CD4-positive, CD25-positive, alpha-beta regulatory T cell (primary cell): ENCODE data around the gene PAF1. TPM values are rescaled to one million over a fixed set of nuclear protein-coding genes. Genes with fewer than 3 reads are reported as not detected.

Experiments used
- ATAC-seq, 2 donors: fragments of 150-1000 bp; cut with Tn5 transposase; one replicate each; pipeline ENCODE4 v1.10.0; 2021; ENCODE audit warnings: low read depth in 2 of 2, moderate number of reproducible peaks in 2 of 2, moderate library complexity in 1 of 2
- DNase-seq, 3 donors: peaks; one replicate each; pipeline versions ENCODE4 v3.0.0 to v3.0.0-alpha.2; 2012 to 2022; ENCODE audit warnings: mixed read lengths in 1 of 3
- H3K27ac ChIP-seq: one replicate; pipeline ENCODE4 v1.7.0; 2013; ENCODE audit warnings: mild to moderate bottlenecking, low read length; ENCODE audit not compliant: insufficient read depth, poor library complexity, severe bottlenecking
- H3K27me3 ChIP-seq: one replicate; pipeline ENCODE4 v1.7.0; 2013; ENCODE audit warnings: low read length; ENCODE audit not compliant: control insufficient read depth, insufficient read depth
- H3K36me3 ChIP-seq: one replicate; pipeline ENCODE4 v1.7.0; 2013; ENCODE audit warnings: mild to moderate bottlenecking, low read length, moderate library complexity; ENCODE audit not compliant: control insufficient read depth, insufficient read depth
- H3K4me1 ChIP-seq: 2 replicates; pipeline ENCODE4 v1.7.0; 2013; ENCODE audit warnings: mild to moderate bottlenecking, low read length; ENCODE audit not compliant: insufficient read depth, control insufficient read depth, poor library complexity, severe bottlenecking
- H3K4me3 ChIP-seq: one replicate; pipeline ENCODE4 v1.7.0; 2013; ENCODE audit warnings: low read depth, mild to moderate bottlenecking, low read length, moderate library complexity
- H3K9me3 ChIP-seq, 2 experiments: 1 replicate in 1 of 2; 2 replicates in 1 of 2; pipeline ENCODE4 v1.7.0; 2013; ENCODE audit warnings: low read length in 2 of 2, mild to moderate bottlenecking in 1 of 2, moderate library complexity in 1 of 2; ENCODE audit not compliant: control insufficient read depth in 2 of 2
- H3K27ac Mint-ChIP-seq, 3 donors: one replicate each; pipeline ENCODE4 v1.8.0; 2020 to 2022; ENCODE audit warnings: mild to moderate bottlenecking in 3 of 3, mixed read lengths in 3 of 3, moderate library complexity in 2 of 3
- H3K27me3 Mint-ChIP-seq: one replicate; pipeline ENCODE4 v1.8.0; 2022; ENCODE audit warnings: mild to moderate bottlenecking, mixed read lengths
- H3K36me3 Mint-ChIP-seq: one replicate; pipeline ENCODE4 v1.8.0; 2020; ENCODE audit warnings: mixed read lengths
- H3K4me1 Mint-ChIP-seq, 4 donors: one replicate each; pipeline ENCODE4 v1.8.0; 2020 to 2022; ENCODE audit warnings: mixed read lengths in 4 of 4, mild to moderate bottlenecking in 1 of 4
- H3K4me3 Mint-ChIP-seq, 4 donors: one replicate each; pipeline ENCODE4 v1.8.0; 2020 to 2022; ENCODE audit warnings: mild to moderate bottlenecking in 4 of 4, mixed read lengths in 4 of 4, moderate library complexity in 3 of 4
- H3K9me3 Mint-ChIP-seq, 7 donors: one replicate each; pipeline ENCODE4 v1.8.0; 2020 to 2022; ENCODE audit warnings: mixed read lengths in 7 of 7, mild to moderate bottlenecking in 3 of 7, moderate library complexity in 2 of 7
- polyA plus RNA-seq, 4 donors: library from polyadenylated mRNA; unstranded; fragments of 300-500 nt; fragmentation: Illumina TruSeq; gene quantifications; one replicate each; pipeline ENCODE4 v1.2.3, GENCODE V29; 2021
- total RNA-seq: library from RNA; stranded (reverse); gene quantifications from one replicate; pipeline ENCODE4 v1.2.3, GENCODE V29; 2022

Gene PAF1
- total and polyA plus RNA-seq, 5 donors from 2014 or later: 35.0 to 138 (median 40.1) TPM

- DNase-seq (no peak), ATAC-seq (no peak)
- H3K4me3 Mint-ChIP-seq: peak overlapping the region; percentile 89 to 98 (median 98)
- Histone ChIP-seq H3K36me3 (peaks cover 52% of the 10 kb centered on the region), H3K4me3 (peak overlapping the region; percentile 91), H3K27ac (peak overlapping the region; percentile 99), H3K9me3 (no peaks in the 10 kb centered on the region), H3K4me1 (peaks cover 22% of the 10 kb centered on the region), H3K27me3 (no peaks in the 10 kb centered on the region)
- H3K27ac Mint-ChIP-seq: peak overlapping the region; percentile 98 to 100 (median 99)
- H3K36me3 Mint-ChIP-seq: peaks cover 43% of the 10 kb centered on the region
- no peaks in the 10 kb centered on the region for H3K9me3 Mint-ChIP-seq
- peaks cover 0 to 32% (median 21%) of the 10 kb centered on the region in 4 donors for H3K4me1 Mint-ChIP-seq
- H3K27me3 Mint-ChIP-seq: no peaks in the 10 kb centered on the region
Observed at GRCh38 chr19:39389631-39390414, 1.1 kb downstream of the PAF1 start.

DNA sequence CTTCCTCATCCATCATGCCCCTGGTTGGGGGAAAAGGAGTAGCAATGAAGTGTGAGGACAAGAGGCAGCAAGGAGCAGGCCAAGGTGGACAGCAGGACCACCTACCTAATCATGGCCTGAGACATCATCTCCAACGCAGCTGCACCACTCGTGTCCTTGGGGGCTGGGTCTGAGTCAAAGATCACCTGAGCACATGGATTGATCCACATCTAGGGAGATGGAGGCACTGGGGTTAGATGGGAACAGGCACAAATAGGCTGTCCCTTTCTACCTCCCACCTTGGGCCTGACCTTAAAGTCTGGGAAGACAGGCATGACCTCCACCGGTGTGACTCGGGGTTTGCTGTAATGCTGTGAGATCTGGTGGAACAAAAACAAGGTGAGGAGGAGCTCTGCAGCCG is 2.2 kb downstream of the PAF1 start:
- Histone ChIP-seq H3K27ac (peak overlapping the region; percentile 99), H3K4me3 (no peak overlapping the region), H3K27me3 (no peaks in the 10 kb centered on the region), H3K4me1 (peaks cover 22% of the 10 kb centered on the region), H3K36me3 (peaks cover 45% of the 10 kb centered on the region), H3K9me3 (no peaks in the 10 kb centered on the region)
- DNase-seq (no peak), ATAC-seq (no peak)
- H3K27ac Mint-ChIP-seq: peak overlapping the region; percentile 61 to 100 (median 99)
- peaks cover 39% of the 10 kb centered on the region for H3K36me3 Mint-ChIP-seq
- no peaks in the 10 kb centered on the region for H3K27me3 Mint-ChIP-seq
- peaks cover 0 to 29% (median 20%) of the 10 kb centered on the region in 4 donors for H3K4me1 Mint-ChIP-seq
- H3K4me3 Mint-ChIP-seq: peak overlapping the region in 3 of 4 donors; percentile 56 to 59 (median 57)
- H3K9me3 Mint-ChIP-seq: no peaks in the 10 kb centered on the region

GRCh38 chr19:39386557-39386956 is 4.3 kb downstream of the PAF1 start:
- H3K4me1 ChIP-seq: peaks cover 12% of the 10 kb centered on the region
- H3K9me3 Mint-ChIP-seq: no peaks in the 10 kb centered on the region
- DNase-seq: no peak
- H3K4me3 ChIP-seq: no peak overlapping the region
- no peak overlapping the region for H3K27ac ChIP-seq
- H3K4me1 Mint-ChIP-seq: peaks cover 0 to 18% (median 14%) of the 10 kb centered on the region in 4 donors
- peaks cover 41% of the 10 kb centered on the region for H3K36me3 Mint-ChIP-seq
- H3K36me3 ChIP-seq: peaks cover 54% of the 10 kb centered on the region
- H3K27ac Mint-ChIP-seq: peak overlapping the region in 2 of 3 donors; percentile 77 to 86
- no peaks in the 10 kb centered on the region for H3K27me3 ChIP-seq
- H3K4me3 Mint-ChIP-seq: peak overlapping the region in 1 of 4 donors; percentile 55
- H3K9me3 ChIP-seq: no peaks in the 10 kb centered on the region
- ATAC-seq: no peak
- H3K27me3 Mint-ChIP-seq: no peaks in the 10 kb centered on the region

- H3K4me3 ChIP-seq: no peak overlapping the region
- H3K27ac ChIP-seq: no peak overlapping the region
- Mint-ChIP-seq H3K27me3 (no peaks in the 10 kb centered on the region), H3K36me3 (peaks cover 44% of the 10 kb centered on the region), H3K9me3 (no peaks in the 10 kb centered on the region), H3K4me1 (peaks cover 0 to 16% (median 10%) of the 10 kb centered on the region in 4 donors), H3K4me3 (peak overlapping the region in 2 of 4 donors; percentile 41 to 58), H3K27ac (peak overlapping the region in 2 of 3 donors; percentile 74 to 86)
- H3K4me1 ChIP-seq: peaks cover 10% of the 10 kb centered on the region
- ATAC-seq: no peak
- H3K9me3 ChIP-seq: no peaks in the 10 kb centered on the region
- DNase-seq: no peak
- peaks cover 62% of the 10 kb centered on the region for H3K36me3 ChIP-seq
- H3K27me3 ChIP-seq: no peaks in the 10 kb centered on the region
Observed at GRCh38 chr19:39385629-39386411, 5.1 kb downstream of the PAF1 start.

GRCh38 chr19:39384839-39385568 is 5.9 kb downstream of the PAF1 start:
- Histone ChIP-seq H3K36me3 (peaks cover 69% of the 10 kb centered on the region), H3K4me3 (no peak overlapping the region), H3K27ac (no peak overlapping the region), H3K27me3 (no peaks in the 10 kb centered on the region), H3K4me1 (peaks cover 5% of the 10 kb centered on the region), H3K9me3 (no peaks in the 10 kb centered on the region)
- Mint-ChIP-seq H3K27ac (peak overlapping the region in 2 of 3 donors; percentile 67 to 74), H3K36me3 (peaks cover 46% of the 10 kb centered on the region), H3K4me1 (peaks cover 0 to 10% (median 5%) of the 10 kb centered on the region in 4 donors), H3K27me3 (no peaks in the 10 kb centered on the region), H3K4me3 (peak overlapping the region in 1 of 4 donors; percentile 49), H3K9me3 (no peaks in the 10 kb centered on the region)
- DNase-seq (no peak), ATAC-seq (peak in 1 of 2 donors; percentile 11)

- Mint-ChIP-seq H3K4me3 (no peak overlapping the region), H3K36me3 (peaks cover 44% of the 10 kb centered on the region), H3K9me3 (no peaks in the 10 kb centered on the region), H3K4me1 (peaks cover 0 to 6% (median under 1%) of the 10 kb centered on the region in 4 donors), H3K27me3 (no peaks in the 10 kb centered on the region), H3K27ac (peak overlapping the region in 2 of 3 donors; percentile 65 to 86)
- no peak for DNase-seq
- peaks cover 74% of the 10 kb centered on the region for H3K36me3 ChIP-seq
- no peak overlapping the region for H3K27ac ChIP-seq
- ATAC-seq: no peak
- no peaks in the 10 kb centered on the region for H3K9me3 ChIP-seq
- H3K4me3 ChIP-seq: no peak overlapping the region
- no peaks in the 10 kb centered on the region for H3K4me1 ChIP-seq
- H3K27me3 ChIP-seq: no peaks in the 10 kb centered on the region
Observed at GRCh38 chr19:39382991-39383828, 7.7 kb downstream of the PAF1 start.
